ENCODE data around the gene MYOZ2. TPM values are rescaled to one million over a fixed set of nuclear protein-coding genes. Genes with fewer than 3 reads are reported as not detected.

The MYOZ2 gene
- total and polyA plus RNA-seq, 2 of the 4 experiments (the other 2 are of a cell fraction) = 0.17 to 0.18 TPM

- Histone ChIP-seq H3K23ac (ENCODE audit: low read depth, low read length) (no peak overlapping the region), H3K9ac (ENCODE audit: low read depth, low read length) (no peak overlapping the region), H3K4me2 (ENCODE audit: low read depth, low read length) (no peak overlapping the region), H4K8ac (ENCODE audit: low read depth in 2 of 2, low read length in 2 of 2) (no peak overlapping the region), H3K18ac (ENCODE audit: low read depth, low read length) (no peak overlapping the region), H3K14ac (replicated peaks; ENCODE audit: low read depth, low read length) (no peak overlapping the region), H2BK120ac (ENCODE audit: low read depth, low read length) (no peak overlapping the region), H3K4me1 (ENCODE audit: control insufficient read depth, insufficient read depth, low read length) (peaks cover 6% of the 10 kb centered on the region), H3K9me3 (ENCODE audit: control insufficient read depth, insufficient read depth, low read length) (no peaks in the 10 kb centered on the region), H4K91ac (ENCODE audit: insufficient read depth, low read depth, low read length) (no peak overlapping the region), H3K4ac (ENCODE audit: low read depth, low read length) (no peak overlapping the region), H3K79me1 (ENCODE audit: low read depth in 1 of 2, low read length in 2 of 2) (peaks cover 21 to 38% of the 10 kb centered on the region in 2 experiments; a peak in 3 of 4 replicates), H2BK5ac (ENCODE audit: low read depth, low read length, poor library complexity, severe bottlenecking) (no peak overlapping the region), H3K56ac (ENCODE audit: extremely low read depth, insufficient read depth, low read length) (no peak overlapping the region), H2BK20ac (ENCODE audit: low read depth, low read length) (no peak overlapping the region), H2AK9ac (replicated peaks; ENCODE audit: low read depth, low read length, poor library complexity) (no peak overlapping the region), H3K27me3 (ENCODE audit: control insufficient read depth, insufficient read depth, low read length) (no peaks in the 10 kb centered on the region), H3K9me1 (ENCODE audit: insufficient read depth, low read length) (peaks cover 3% of the 10 kb centered on the region; the same call in 1 of the 2 replicates), H3K4me3 (ENCODE audit: insufficient read depth, low read depth, low read length) (no peak overlapping the region), H2AK5ac (ENCODE audit: low read depth, low read length) (no peak overlapping the region), H2AFZ (replicated peaks; ENCODE audit: low read length, poor library complexity) (no peak overlapping the region), H3K27ac (ENCODE audit: insufficient read depth, low read length) (no peak overlapping the region), H3K36me3 (ENCODE audit: control insufficient read depth, insufficient read depth, low read length) (peaks cover 8% of the 10 kb centered on the region), H4K5ac (ENCODE audit: low read depth, low read length) (no peak overlapping the region), H2BK15ac (ENCODE audit: low read depth, low read length) (no peak overlapping the region), H4K20me1 (ENCODE audit: insufficient read depth, low read length) (0 out of 2 replicates have a peak, but pooled peaks cover 3% of the 10 kb centered on the region)
- in situ Hi-C loops (cut with MboI; ENCODE audit: low sequenced_read_pairs) = no loop called here
- ChIA-PET CTCF (no interaction called here), POLR2A (ENCODE audit: unreplicated experiment) (no interaction called here)
- DNase-seq (no peak), ATAC-seq (ENCODE audit: low read depth) (no peak)
- TF ChIP-seq USF2 (IDR thresholded peaks at IDR 0.05; ENCODE audit: low read depth, low read length) (no peak), FOS (IDR thresholded peaks at IDR 0.05; ENCODE audit: low read depth, low read length) (no peak), RCOR1 (IDR thresholded peaks at IDR 0.05; ENCODE audit: insufficient replicate concordance, low read length) (no peak), CEBPB (IDR thresholded peaks at IDR 0.05; ENCODE audit: low read depth, low read length) (no peak), POLR2A (IDR thresholded peaks at IDR 0.05; ENCODE audit: low read depth, low read length) (no peak), MXI1 (IDR thresholded peaks at IDR 0.05; ENCODE audit: borderline replicate concordance, low read depth, low read length) (no peak), CTCF (conservative IDR thresholded peaks at IDR 0.05; ENCODE audit: low read depth, low read length) (no peak), CHD1 (IDR thresholded peaks at IDR 0.05; ENCODE audit: low read depth, low read length) (no peak)
- BruUV-seq (replicated peaks) = no TSS peak
- intact Hi-C loops (cut with micrococcal nuclease) = no loop called here
- 100% methylated on average over 3 of the region's 9 CpGs; no CpG with 5 or more reads in 1 of the 2 experiments for WGBS, 2 experiments (ENCODE audit: extremely low coverage in 2 of 2, insufficient read length in 1 of 2)
- dilution Hi-C loops (cut with HindIII; ENCODE audit: low sequenced_read_pairs, unreplicated experiment) = no loop called here
Measured at GRCh38 chr4:119237201-119237600, 101.6 kb downstream of the MYOZ2 start.

Other genes starting within 250 kb of the MYOZ2 start
- 1.7 and 1.8 TPM in 2 replicates for gene SYNPO2, start 247.0 kb upstream of the MYOZ2 start, total RNA-seq (2012; rRNA removed)
- 0.89 and 0.99 TPM in 2 replicates for gene SYNPO2, start 247.0 kb upstream of the MYOZ2 start, polyA plus RNA-seq (2012; rRNA removed)
- 24.0 and 34.7 TPM in 2 replicates for gene USP53, start 76.9 kb downstream of the MYOZ2 start, total RNA-seq (2012; rRNA removed)
- 7.6 and 11.2 TPM in 2 replicates for gene USP53, start 76.9 kb downstream of the MYOZ2 start, polyA plus RNA-seq (2012; rRNA removed)
- not detected in 2 replicates for gene FABP2, start 186.3 kb downstream of the MYOZ2 start, total RNA-seq (2012; rRNA removed)
- not detected in 2 replicates for gene FABP2, start 186.3 kb downstream of the MYOZ2 start, polyA plus RNA-seq (2012; rRNA removed)